ENCODE data around the gene KIAA1958. TPM values are rescaled to one million over a fixed set of nuclear protein-coding genes. Genes with fewer than 3 reads are reported as not detected.

Gene KIAA1958
- total RNA-seq, 1 donor from 2014 or later, result 14.2 TPM

GRCh38 chr9:112623198-112623597 is 136.6 kb downstream of the KIAA1958 start:
- Histone ChIP-seq H3K9me3 (no peaks in the 10 kb centered on the region), H3K27me3 (no peaks in the 10 kb centered on the region), H3K27ac (no peak overlapping the region), H3K4me1 (no peaks in the 10 kb centered on the region), H3K4me3 (no peak overlapping the region), H3K36me3 (no peaks in the 10 kb centered on the region)
- DNase-seq, result no peak
- intact Hi-C loops (cut with DNase I), result no loop called here
- ATAC-seq, result no peak
- TF ChIP-seq, protein P1, sequence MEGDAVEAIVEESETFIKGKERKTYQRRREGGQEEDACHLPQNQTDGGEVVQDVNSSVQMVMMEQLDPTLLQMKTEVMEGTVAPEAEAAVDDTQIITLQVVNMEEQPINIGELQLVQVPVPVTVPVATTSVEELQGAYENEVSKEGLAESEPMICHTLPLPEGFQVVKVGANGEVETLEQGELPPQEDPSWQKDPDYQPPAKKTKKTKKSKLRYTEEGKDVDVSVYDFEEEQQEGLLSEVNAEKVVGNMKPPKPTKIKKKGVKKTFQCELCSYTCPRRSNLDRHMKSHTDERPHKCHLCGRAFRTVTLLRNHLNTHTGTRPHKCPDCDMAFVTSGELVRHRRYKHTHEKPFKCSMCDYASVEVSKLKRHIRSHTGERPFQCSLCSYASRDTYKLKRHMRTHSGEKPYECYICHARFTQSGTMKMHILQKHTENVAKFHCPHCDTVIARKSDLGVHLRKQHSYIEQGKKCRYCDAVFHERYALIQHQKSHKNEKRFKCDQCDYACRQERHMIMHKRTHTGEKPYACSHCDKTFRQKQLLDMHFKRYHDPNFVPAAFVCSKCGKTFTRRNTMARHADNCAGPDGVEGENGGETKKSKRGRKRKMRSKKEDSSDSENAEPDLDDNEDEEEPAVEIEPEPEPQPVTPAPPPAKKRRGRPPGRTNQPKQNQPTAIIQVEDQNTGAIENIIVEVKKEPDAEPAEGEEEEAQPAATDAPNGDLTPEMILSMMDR (IDR thresholded peaks at IDR 0.05), result no peak

DNA sequence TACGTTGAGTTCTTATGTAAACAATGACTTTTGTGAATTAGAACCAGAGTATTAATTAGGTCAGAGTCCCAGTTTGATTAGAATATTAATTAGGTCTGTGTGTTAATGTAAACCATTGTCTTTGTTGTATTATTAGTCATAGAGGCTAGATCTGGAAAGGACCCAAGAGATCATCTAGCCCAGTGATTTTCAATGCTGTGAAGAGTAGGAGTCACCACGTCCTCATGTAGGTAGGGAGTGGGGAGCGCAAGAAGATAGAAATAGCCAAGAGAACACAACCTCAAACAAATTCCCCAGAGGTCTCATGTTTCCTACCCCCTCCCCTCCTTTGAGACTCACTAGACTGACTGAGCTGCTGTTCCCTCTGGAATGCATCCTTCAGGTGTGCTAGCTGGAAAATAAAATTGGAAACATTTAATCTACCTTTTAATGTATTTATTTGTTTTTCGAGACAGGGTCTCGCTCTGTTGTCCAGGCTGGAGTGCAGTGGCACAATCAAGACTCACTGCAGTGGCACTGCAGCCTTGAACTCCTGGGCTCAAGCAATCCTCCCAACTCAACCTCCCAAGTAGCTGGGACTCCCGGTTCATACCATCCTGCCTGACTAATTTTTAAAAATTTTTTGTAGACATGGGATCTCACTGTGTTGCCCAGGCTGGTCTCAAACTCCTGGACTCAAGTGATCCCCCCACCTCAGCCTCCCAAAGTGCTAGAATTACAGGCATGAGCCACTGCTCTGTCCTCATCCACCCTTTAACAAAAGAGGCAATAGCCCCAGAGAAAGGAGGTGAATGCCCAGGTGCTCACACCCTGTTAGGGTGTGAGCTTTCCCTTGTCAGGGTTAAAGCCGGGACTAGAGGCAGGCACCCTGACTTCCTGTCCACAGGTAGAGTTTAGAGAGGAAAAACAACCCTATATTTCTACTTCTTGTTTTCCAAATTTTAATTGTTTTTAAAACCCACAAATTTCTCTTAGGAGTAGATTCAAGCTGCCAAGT is 138.4 kb downstream of the KIAA1958 start:
- Histone ChIP-seq H3K27me3 (no peaks in the 10 kb centered on the region), H3K27ac (no peak overlapping the region), H3K4me3 (no peak overlapping the region), H3K9me3 (no peaks in the 10 kb centered on the region), H3K4me1 (no peaks in the 10 kb centered on the region), H3K36me3 (no peaks in the 10 kb centered on the region)
- intact Hi-C loops (cut with DNase I), result no loop called here
- DNase-seq (no peak), ATAC-seq (no peak)
- TF ChIP-seq, protein P1 (IDR thresholded peaks at IDR 0.05), result no peak

DNA sequence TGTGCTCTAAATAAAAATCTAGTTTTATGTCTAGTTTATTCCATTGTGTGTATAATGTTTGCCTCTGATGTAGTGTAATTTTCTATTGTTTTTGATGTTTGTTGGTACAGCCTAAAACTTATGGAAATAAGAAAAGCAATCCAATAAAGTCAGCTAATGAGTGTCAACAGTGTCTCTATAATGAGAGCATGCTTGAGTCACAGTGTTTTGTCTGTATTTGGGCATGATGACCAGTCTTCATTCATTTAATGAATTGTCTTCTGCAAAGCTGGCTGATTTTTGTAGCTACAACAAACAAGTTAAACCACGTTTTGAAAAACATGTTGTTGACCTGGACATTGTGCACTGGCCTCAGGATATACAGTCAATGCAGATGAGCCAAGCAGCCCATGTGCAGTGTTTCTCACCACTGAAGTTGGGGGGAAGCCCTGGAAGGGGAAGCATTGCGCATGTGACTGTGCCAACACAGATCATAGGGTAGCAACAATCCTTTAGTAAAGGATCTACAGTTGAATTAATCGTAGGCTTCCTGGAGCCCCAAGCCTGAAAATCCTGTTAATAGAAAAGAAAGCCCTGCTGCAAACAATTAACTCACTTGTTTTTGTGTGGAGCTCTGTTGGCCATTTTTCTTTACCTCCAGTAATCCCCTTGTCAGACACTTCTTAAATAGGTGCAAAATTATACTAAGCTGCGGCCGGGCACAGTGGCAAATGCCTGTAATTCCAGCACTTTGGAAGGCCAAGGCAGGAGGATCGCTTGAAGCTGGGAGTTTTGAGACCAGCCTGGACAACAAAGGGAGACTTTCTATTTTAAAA is 143.3 kb downstream of the KIAA1958 start:
- Histone ChIP-seq H3K27ac (no peak overlapping the region), H3K36me3 (no peaks in the 10 kb centered on the region), H3K9me3 (no peaks in the 10 kb centered on the region), H3K4me3 (no peak overlapping the region), H3K4me1 (no peaks in the 10 kb centered on the region), H3K27me3 (no peaks in the 10 kb centered on the region)
- TF ChIP-seq, protein P1 (IDR thresholded peaks at IDR 0.05), result no peak
- intact Hi-C loops (cut with DNase I), result no loop called here
- ATAC-seq (peak; percentile 64), DNase-seq (no peak)

DNA sequence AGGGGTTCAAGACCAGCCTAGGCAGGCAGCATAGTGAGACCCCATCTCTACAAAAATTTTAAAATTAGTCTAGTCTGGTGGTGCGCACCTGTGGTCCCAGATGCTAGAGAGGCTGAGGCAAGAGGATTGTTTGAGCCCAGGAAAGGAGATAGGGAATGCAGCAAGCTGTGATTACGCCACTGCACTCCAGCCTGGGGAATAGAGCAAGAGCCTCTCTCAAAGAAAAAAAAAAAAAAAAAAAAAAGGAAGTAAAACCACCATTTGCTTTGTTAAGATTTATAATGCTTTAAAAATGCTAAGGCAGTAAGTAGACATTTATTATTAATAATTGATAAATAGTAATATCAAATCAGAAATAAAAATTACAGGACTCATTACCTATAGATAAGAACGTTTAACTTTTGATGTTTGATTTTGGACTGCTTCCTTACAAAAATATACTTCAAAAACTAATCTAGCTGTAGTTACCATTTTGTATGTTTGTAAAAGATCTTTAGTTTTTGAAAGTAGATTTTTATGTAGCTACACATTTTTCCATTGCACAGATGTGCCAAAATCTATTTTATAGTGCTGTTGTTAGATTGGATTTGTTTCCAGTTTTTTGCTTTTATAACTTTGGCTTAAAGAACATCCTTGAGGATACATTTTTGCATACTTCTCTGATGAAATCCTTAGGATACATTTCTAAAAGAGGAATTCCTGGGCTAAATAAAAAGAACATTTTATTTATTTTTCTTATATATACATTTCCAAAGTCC is 144.9 kb downstream of the KIAA1958 start:
- Histone ChIP-seq H3K36me3 (no peaks in the 10 kb centered on the region), H3K4me3 (no peak overlapping the region), H3K4me1 (no peaks in the 10 kb centered on the region), H3K9me3 (no peaks in the 10 kb centered on the region), H3K27ac (no peak overlapping the region), H3K27me3 (no peaks in the 10 kb centered on the region)
- intact Hi-C loops (cut with DNase I), result no loop called here
- no peak for ATAC-seq
- TF ChIP-seq, protein P1 (IDR thresholded peaks at IDR 0.05), result no peak
- DNase-seq, result no peak

DNA sequence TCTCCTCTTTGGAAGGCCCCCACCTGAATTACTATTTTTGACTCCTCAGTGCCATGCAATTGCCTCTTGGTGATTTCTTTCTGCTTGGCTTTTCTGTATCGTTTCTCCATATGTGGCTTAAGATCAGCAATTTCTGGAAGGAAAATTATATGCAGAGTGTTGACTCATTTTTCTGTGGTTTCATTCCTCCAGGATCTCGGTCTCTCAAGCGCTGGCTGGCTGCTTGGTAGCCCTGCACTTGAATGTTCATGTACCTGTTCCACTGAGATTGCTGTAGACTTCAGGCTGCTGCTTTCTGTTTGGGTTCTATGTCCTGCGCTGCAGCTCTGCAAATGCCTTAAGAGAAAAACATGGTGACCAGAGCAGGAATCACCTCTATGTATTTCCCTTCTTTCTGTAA is 153.7 kb downstream of the KIAA1958 start:
- Histone ChIP-seq H3K9me3 (no peaks in the 10 kb centered on the region), H3K36me3 (no peaks in the 10 kb centered on the region), H3K27ac (no peak overlapping the region), H3K27me3 (no peaks in the 10 kb centered on the region), H3K4me1 (no peaks in the 10 kb centered on the region), H3K4me3 (no peak overlapping the region)
- no peak for ATAC-seq
- DNase-seq, result no peak
- intact Hi-C loops (cut with DNase I), result no loop called here
- TF ChIP-seq, protein P1 (IDR thresholded peaks at IDR 0.05), result no peak
